ENCODE measurements around the gene TECPR1. TPM values are rescaled to one million over a fixed set of nuclear protein-coding genes. Genes with fewer than 3 reads are reported as not detected.
A peak's percentile ranks its signal among the peaks of the same experiment; 100 is the strongest.

Gene TECPR1
- total and polyA plus RNA-seq, 9 donors = 4.2 to 28.1 (median 21.4) TPM

GRCh38 chr7:98281757-98282606 is 29.9 kb upstream of the TECPR1 start:
- H3K27me3 ChIP-seq = no peaks in the 10 kb centered on the region
- intact Hi-C loops (cut with DNase I) = no loop called here
- DNase-seq = peak; percentile 53 to 81 (median 55)

GRCh38 chr7:98280791-98281756 is 29.0 kb upstream of the TECPR1 start, which contains the start of gene BRI3:
TSS of gene BRI3 (plus strand) at chr7:98281686. CDS start at chr7:98281796, 110 bp downstream.
- Histone ChIP-seq H3K4me1 (ENCODE audit: insufficient read depth) (peaks cover 29% of the 10 kb centered on the region), H3K36me3 (no peaks in the 10 kb centered on the region), H3K4me3 (peak within 1 kb of the TSS; percentile 98), H3K27ac (peak within 1 kb of the TSS; percentile 66 to 85), H3K9me3 (no peaks in the 10 kb centered on the region), H3K27me3 (no peaks in the 10 kb centered on the region)
- peak; percentile 88 to 94 (median 92) for DNase-seq
- TF ChIP-seq EP300 (IDR thresholded peaks at IDR 0.05) (no peak), POLR2A (IDR thresholded peaks at IDR 0.05) (peak; percentile 40)
- 0 to 1% (median 0%) methylated on average over 24 to 91 of the region's 92 CpGs for WGBS, 3 donors
- intact Hi-C loops (cut with DNase I) = no loop called here

More at GRCh38 chr7:98281757-98282606, 29.9 kb upstream of the TECPR1 start:
- TF ChIP-seq EP300 (IDR thresholded peaks at IDR 0.05) = no peak
- Histone ChIP-seq H3K36me3 (no peaks in the 10 kb centered on the region), H3K4me3 (peak overlapping the region; percentile 98), H3K27ac (peak overlapping the region; percentile 54 to 85), H3K9me3 (no peaks in the 10 kb centered on the region), H3K4me1 (ENCODE audit: insufficient read depth) (peaks cover 35% of the 10 kb centered on the region)
- WGBS, 3 donors = 0 to 1% (median 1%) methylated on average over 69 to 77 of the region's 77 CpGs

- Histone ChIP-seq H3K27me3 (no peaks in the 10 kb centered on the region), H3K36me3 (no peaks in the 10 kb centered on the region), H3K27ac (no peak overlapping the region), H3K9me3 (no peaks in the 10 kb centered on the region), H3K4me1 (ENCODE audit: insufficient read depth) (peaks cover 21% of the 10 kb centered on the region), H3K4me3 (peak overlapping the region; percentile 49)
- intact Hi-C loops (cut with DNase I) = no loop called here
- no peak for DNase-seq
- TF ChIP-seq CTCF (IDR thresholded peaks at IDR 0.05) (no peak), EP300 (IDR thresholded peaks at IDR 0.05) (no peak), POLR2A (IDR thresholded peaks at IDR 0.05) (no peak)
- 30 to 47% (median 37%) methylated on average over 7 of the region's 7 CpGs for WGBS, 3 donors
Measured at GRCh38 chr7:98280296-98280695, 28.3 kb upstream of the TECPR1 start.

- DNase-seq = no peak
- Histone ChIP-seq H3K27ac (no peak overlapping the region), H3K27me3 (no peaks in the 10 kb centered on the region), H3K4me1 (ENCODE audit: insufficient read depth) (peaks cover 9% of the 10 kb centered on the region), H3K36me3 (no peaks in the 10 kb centered on the region), H3K9me3 (no peaks in the 10 kb centered on the region), H3K4me3 (no peak overlapping the region)
- WGBS, 3 donors = 70 to 84% (median 74%) methylated on average over 4 of the region's 4 CpGs
- intact Hi-C loops (cut with DNase I) = no loop called here
- no peak for TF ChIP-seq EP300 (IDR thresholded peaks at IDR 0.05)
- no peak for TF ChIP-seq POLR2A (IDR thresholded peaks at IDR 0.05)
- TF ChIP-seq CTCF (IDR thresholded peaks at IDR 0.05) = no peak
Measured at GRCh38 chr7:98278936-98279335, 26.9 kb upstream of the TECPR1 start.

- intact Hi-C loops (cut with DNase I) = no loop called here
- 87 to 93% (median 92%) methylated on average over 5 of the region's 5 CpGs for WGBS, 3 donors
- no peak for DNase-seq
Measured at GRCh38 chr7:98278408-98278807, 26.4 kb upstream of the TECPR1 start.

More at GRCh38 chr7:98278408-98278807, 26.4 kb upstream of the TECPR1 start:
- H3K9me3 ChIP-seq = no peaks in the 10 kb centered on the region
- H3K27me3 ChIP-seq = no peaks in the 10 kb centered on the region
- TF ChIP-seq CTCF (IDR thresholded peaks at IDR 0.05) (no peak), EP300 (IDR thresholded peaks at IDR 0.05) (no peak), POLR2A (IDR thresholded peaks at IDR 0.05) (no peak)
- H3K4me3 ChIP-seq = no peak overlapping the region
- H3K4me1 ChIP-seq (ENCODE audit: insufficient read depth) = peaks cover 4% of the 10 kb centered on the region
- no peaks in the 10 kb centered on the region for H3K36me3 ChIP-seq
- no peak overlapping the region for H3K27ac ChIP-seq
